Coronary artery (tissue), 2 donors: Measurements from ENCODE around the gene SCYL2.
"Not testable (repeated sequence)": the region's sequence is repeated elsewhere in the genome, so short reads cannot be mapped to it uniquely, and the experiment has no call there.

Source experiments
- DNase-seq: peaks from one replicate; pipeline ENCODE4 v3.0.0-alpha.2; 2017; ENCODE audit warnings: low spot score
- H3K27ac ChIP-seq, 2 donors: fragments of 200-600 bp; sonication (generic); one replicate each; pipeline ENCODE4 v1.5.1; 2016 to 2019
- H3K4me3 ChIP-seq: fragments of 200-600 bp; sonication (generic); 2 replicates; pipeline ENCODE4 v1.5.1; 2016; ENCODE audit warnings: mild to moderate bottlenecking, moderate library complexity
- CTCF ChIP-seq: fragments of 200-600 bp; sonication (generic); IDR thresholded peaks from one replicate; pipeline ENCODE4 v1.5.1; 2019; ENCODE audit warnings: antibody characterized with exemption

The SCYL2 gene

GRCh38 chr12:100279159-100279558 is 12.2 kb downstream of the SCYL2 start:
- Histone ChIP-seq H3K27ac (no peak overlapping the region), H3K4me3 (no peak overlapping the region)
- no peak for DNase-seq
- TF ChIP-seq CTCF: no peak

- Histone ChIP-seq H3K27ac (no peak overlapping the region), H3K4me3 (no peak overlapping the region)
- DNase-seq: no peak
- TF ChIP-seq CTCF: no peak
Observed at GRCh38 chr12:100279607-100280244, 12.7 kb downstream of the SCYL2 start.

- not testable (repeated sequence) for DNase-seq, H3K27ac ChIP-seq, H3K4me3 ChIP-seq
Observed at GRCh38 chr12:100284556-100284955, 17.6 kb downstream of the SCYL2 start.

- Histone ChIP-seq H3K27ac (no peak overlapping the region), H3K4me3 (no peak overlapping the region)
- DNase-seq: no peak
- no peak for TF ChIP-seq CTCF
Observed at GRCh38 chr12:100289038-100289437, 22.1 kb downstream of the SCYL2 start.

GRCh38 chr12:100290016-100290415 is 23.0 kb downstream of the SCYL2 start:
- no peak for TF ChIP-seq CTCF
- Histone ChIP-seq H3K27ac (no peak overlapping the region), H3K4me3 (no peak overlapping the region)
- no peak for DNase-seq

- H3K27ac ChIP-seq: no peak overlapping the region
- H3K4me3 ChIP-seq: no peak overlapping the region
- no peak for TF ChIP-seq CTCF
- DNase-seq: no peak
Observed at GRCh38 chr12:100293017-100293416, 26.0 kb downstream of the SCYL2 start.

GRCh38 chr12:100294366-100294765 is 27.4 kb downstream of the SCYL2 start:
- not testable (repeated sequence) for DNase-seq, H3K27ac ChIP-seq, H3K4me3 ChIP-seq

- H3K4me3 ChIP-seq: no peak overlapping the region
- H3K27ac ChIP-seq: no peak overlapping the region
- DNase-seq: no peak
- no peak for TF ChIP-seq CTCF
Observed at GRCh38 chr12:100295764-100296555, 29.0 kb downstream of the SCYL2 start.
